Right atrium auricular region (tissue), 2 donors: ENCODE results near the gene AVPR1B. TPM values are rescaled to one million over a fixed set of nuclear protein-coding genes. Genes with fewer than 3 reads are reported as not detected.

Experiments
- DNase-seq: peaks from one replicate; pipeline ENCODE4 v3.0.0-alpha.2; 2019; ENCODE audit warnings: low spot score
- H3K27ac ChIP-seq, 2 donors: fragments of 200-600 bp; sonication (generic); 1 replicate in 1 of 2; 2 replicates in 1 of 2; pipeline ENCODE4 v1.5.1; 2016 to 2019
- H3K27me3 ChIP-seq, 2 donors: fragments of 200-600 bp; sonication (generic); one replicate each; pipeline versions ENCODE4 v1.5.1 to v1.6.0; 2017 to 2019
- H3K36me3 ChIP-seq: fragments of 200-600 bp; sonication (generic); one replicate; pipeline ENCODE4 v1.5.1; 2016
- H3K4me1 ChIP-seq, 2 donors: fragments of 200-600 bp; sonication (generic); one replicate each; pipeline versions ENCODE4 v1.5.1 to v1.6.0; 2017 to 2019
- H3K4me3 ChIP-seq, 2 donors: fragments of 200-600 bp; sonication (generic); 1 replicate in 1 of 2; 2 replicates in 1 of 2; pipeline ENCODE4 v1.5.1; 2017 to 2019; ENCODE audit warnings: mild to moderate bottlenecking in 1 of 2, moderate library complexity in 1 of 2
- H3K9me3 ChIP-seq, 2 donors: fragments of 200-600 bp; sonication (generic); one replicate each; pipeline ENCODE4 v1.5.1; 2019
- total RNA-seq, 2 donors: library from RNA; depleted of rRNA; stranded (reverse); fragments of >200 nt; gene quantifications; one replicate each; pipeline ENCODE4 v1.1.0, GENCODE V29; 2016
- TF ChIP-seq, protein P1 (sequence below), 2 donors: fragments of 200-600 bp; sonication (generic); IDR thresholded peaks; one replicate each; pipeline ENCODE4 v1.5.1; 2019; ENCODE audit warnings: antibody characterized with exemption in 2 of 2

The AVPR1B gene
- total RNA-seq, 2 donors from 2014 or later, result not detected

GRCh38 chr1:206079135-206079534 lies 38.1 kb downstream of the AVPR1B start:
- no peak overlapping the region for H3K27ac ChIP-seq
- no peak for DNase-seq
- H3K36me3 ChIP-seq, result no peaks in the 10 kb centered on the region
- no peak overlapping the region for H3K4me3 ChIP-seq
- H3K9me3 ChIP-seq, result no peaks in the 10 kb centered on the region
- no peaks in the 10 kb centered on the region for H3K27me3 ChIP-seq
- TF ChIP-seq, protein P1, sequence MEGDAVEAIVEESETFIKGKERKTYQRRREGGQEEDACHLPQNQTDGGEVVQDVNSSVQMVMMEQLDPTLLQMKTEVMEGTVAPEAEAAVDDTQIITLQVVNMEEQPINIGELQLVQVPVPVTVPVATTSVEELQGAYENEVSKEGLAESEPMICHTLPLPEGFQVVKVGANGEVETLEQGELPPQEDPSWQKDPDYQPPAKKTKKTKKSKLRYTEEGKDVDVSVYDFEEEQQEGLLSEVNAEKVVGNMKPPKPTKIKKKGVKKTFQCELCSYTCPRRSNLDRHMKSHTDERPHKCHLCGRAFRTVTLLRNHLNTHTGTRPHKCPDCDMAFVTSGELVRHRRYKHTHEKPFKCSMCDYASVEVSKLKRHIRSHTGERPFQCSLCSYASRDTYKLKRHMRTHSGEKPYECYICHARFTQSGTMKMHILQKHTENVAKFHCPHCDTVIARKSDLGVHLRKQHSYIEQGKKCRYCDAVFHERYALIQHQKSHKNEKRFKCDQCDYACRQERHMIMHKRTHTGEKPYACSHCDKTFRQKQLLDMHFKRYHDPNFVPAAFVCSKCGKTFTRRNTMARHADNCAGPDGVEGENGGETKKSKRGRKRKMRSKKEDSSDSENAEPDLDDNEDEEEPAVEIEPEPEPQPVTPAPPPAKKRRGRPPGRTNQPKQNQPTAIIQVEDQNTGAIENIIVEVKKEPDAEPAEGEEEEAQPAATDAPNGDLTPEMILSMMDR (IDR thresholded peaks at IDR 0.05), result no peak
- no peaks in the 10 kb centered on the region for H3K4me1 ChIP-seq

GRCh38 chr1:206075786-206076755 lies 41.1 kb downstream of the AVPR1B start:
- TF ChIP-seq, protein P1 (IDR thresholded peaks at IDR 0.05), result no peak
- Histone ChIP-seq H3K4me1 (no peaks in the 10 kb centered on the region), H3K4me3 (no peak overlapping the region), H3K9me3 (no peaks in the 10 kb centered on the region), H3K36me3 (no peaks in the 10 kb centered on the region), H3K27ac (no peak overlapping the region), H3K27me3 (no peaks in the 10 kb centered on the region)
- DNase-seq, result no peak

DNA sequence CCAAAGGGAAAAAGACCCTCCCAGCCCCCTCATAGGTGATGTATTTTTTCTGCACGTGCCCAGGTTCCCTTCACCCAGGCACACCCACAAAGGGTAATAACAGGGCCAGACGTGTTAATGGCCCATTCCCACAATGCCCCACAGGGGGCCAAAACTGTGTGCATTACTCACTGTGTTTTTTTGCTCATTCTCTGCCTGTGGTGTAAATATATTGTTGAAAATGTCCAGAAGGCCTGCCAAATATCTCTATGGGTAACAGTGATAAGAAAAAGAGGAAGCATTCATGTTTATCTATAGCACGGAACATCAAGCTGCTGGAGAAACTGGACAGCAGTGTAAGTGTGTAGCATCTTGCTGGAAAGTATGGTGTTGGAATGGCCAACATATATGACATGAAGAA lies 42.3 kb downstream of the AVPR1B start:
- Histone ChIP-seq H3K27ac (no peak overlapping the region), H3K4me3 (no peak overlapping the region), H3K27me3 (no peaks in the 10 kb centered on the region), H3K9me3 (no peaks in the 10 kb centered on the region), H3K36me3 (no peaks in the 10 kb centered on the region), H3K4me1 (no peaks in the 10 kb centered on the region)
- no peak for DNase-seq
- TF ChIP-seq, protein P1 (IDR thresholded peaks at IDR 0.05), result no peak

GRCh38 chr1:206070627-206071304 lies 46.4 kb downstream of the AVPR1B start:
- H3K27me3 ChIP-seq, result no peaks in the 10 kb centered on the region
- H3K4me1 ChIP-seq, result no peaks in the 10 kb centered on the region
- no peaks in the 10 kb centered on the region for H3K9me3 ChIP-seq
- no peaks in the 10 kb centered on the region for H3K36me3 ChIP-seq
- H3K27ac ChIP-seq, result no peak overlapping the region
- no peak overlapping the region for H3K4me3 ChIP-seq
- TF ChIP-seq, protein P1 (IDR thresholded peaks at IDR 0.05), result no peak
- no peak for DNase-seq

DNA sequence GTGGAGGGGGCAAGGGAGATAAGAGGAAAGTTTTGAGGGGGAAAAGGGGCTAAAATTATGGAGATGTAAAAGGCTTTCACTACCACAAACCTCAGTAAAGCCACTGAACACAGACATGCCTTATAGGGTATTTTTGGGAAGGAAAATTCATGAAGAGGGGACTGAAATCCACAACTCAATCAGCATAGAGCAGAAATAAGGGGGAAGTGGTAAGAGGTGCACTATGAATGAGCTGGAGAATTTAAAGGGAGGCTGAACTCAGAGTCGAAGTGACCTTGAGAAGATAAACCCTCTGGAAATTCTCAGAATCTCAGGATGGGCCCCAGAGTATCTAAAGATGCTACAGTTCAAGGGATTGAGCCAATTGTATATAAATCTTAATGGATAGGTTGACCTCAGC lies 48.9 kb downstream of the AVPR1B start:
- H3K27me3 ChIP-seq, result no peaks in the 10 kb centered on the region
- no peaks in the 10 kb centered on the region for H3K4me1 ChIP-seq
- H3K4me3 ChIP-seq, result no peak overlapping the region
- no peak for DNase-seq
- no peak overlapping the region for H3K27ac ChIP-seq
- no peaks in the 10 kb centered on the region for H3K36me3 ChIP-seq
- TF ChIP-seq, protein P1 (IDR thresholded peaks at IDR 0.05), result no peak
- no peaks in the 10 kb centered on the region for H3K9me3 ChIP-seq
